HG03342 (cell line): ENCODE data around the gene PIK3R6.

ENCODE experiments used
- ATAC-seq: cut with Tn5 transposase; IDR thresholded peaks from one replicate; pipeline ENCODE4 v1.9.1; 2021; ENCODE audit warnings: mild to moderate bottlenecking, moderate library complexity; ENCODE audit not compliant: unreplicated experiment

Gene PIK3R6

GRCh38 chr17:8875436-8875835, 8.0 kb upstream of the PIK3R6 start:
- ATAC-seq, result no peak

- ATAC-seq, result no peak
Measured at GRCh38 chr17:8873801-8874715, 6.6 kb upstream of the PIK3R6 start.

GRCh38 chr17:8872705-8873435, 5.4 kb upstream of the PIK3R6 start:
- ATAC-seq, result no peak

- no peak for ATAC-seq
Measured at GRCh38 chr17:8872036-8872704, 4.7 kb upstream of the PIK3R6 start.

DNA sequence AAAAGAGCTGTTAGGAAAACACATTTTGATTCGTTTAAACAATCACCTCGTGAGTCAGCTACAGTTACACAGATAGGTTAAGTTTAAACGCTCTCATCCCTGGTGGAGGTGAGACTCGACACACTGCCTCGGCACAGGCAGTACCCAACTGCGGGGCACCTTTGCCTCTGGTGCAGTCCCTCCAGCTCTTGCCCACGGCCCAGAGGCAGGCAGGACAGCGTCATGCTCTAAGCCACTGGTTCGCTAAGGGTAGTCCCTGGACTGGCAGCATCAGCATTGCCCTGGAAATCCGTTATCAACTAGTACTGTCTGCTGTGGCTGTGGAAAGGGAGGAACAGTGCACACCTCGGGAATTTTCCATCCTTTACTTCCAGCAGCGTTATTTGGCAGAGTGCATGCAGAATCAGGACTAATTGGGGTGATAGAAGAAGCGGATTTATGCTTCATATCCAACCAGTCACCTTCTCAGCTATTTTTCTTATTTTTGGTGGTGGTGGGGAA, 3.7 kb upstream of the PIK3R6 start:
- no peak for ATAC-seq

GRCh38 chr17:8870406-8871040, 3.0 kb upstream of the PIK3R6 start:
- no peak for ATAC-seq

GRCh38 chr17:8869114-8869815, 1.8 kb upstream of the PIK3R6 start:
- ATAC-seq, result no peak

DNA sequence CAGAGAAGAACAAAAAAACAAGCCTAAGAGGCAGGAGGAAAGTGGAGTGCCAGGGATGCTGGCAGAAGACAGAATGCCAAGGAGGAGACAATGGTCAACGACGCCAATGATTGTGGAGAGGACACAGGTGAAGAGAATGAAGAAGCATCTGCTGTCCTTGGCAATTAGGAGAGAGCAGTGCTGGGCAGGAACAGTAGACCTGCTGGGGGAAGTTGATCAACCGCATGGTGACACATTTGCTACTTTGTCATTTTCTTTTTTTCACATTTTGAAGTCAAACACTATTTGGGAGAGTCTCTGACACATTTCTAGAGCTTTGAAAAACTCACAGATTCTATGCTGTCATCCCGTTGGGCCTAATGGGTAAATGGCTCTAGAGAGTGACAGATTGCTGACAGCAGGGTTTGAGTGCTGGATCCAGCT, 1.1 kb upstream of the PIK3R6 start:
- peak; percentile 58 for ATAC-seq

DNA sequence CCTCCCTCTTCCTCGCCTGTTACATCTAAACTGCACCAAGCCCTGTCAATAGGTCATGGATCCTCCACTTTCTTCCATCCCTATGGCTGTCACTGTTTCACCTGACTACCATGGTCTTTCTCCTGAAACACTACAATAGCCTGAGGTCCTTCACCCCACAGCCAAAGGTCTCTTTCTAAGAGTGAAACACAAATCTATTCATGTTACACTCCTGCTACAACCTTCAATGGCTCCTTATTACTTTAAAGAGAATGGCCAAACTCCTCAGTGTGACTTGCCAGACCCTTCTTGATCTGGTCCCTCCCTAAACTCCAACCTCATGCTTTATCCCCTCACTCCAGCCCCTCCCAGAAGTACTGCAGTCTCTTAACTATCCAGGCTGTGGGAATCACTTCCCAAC, 618 bp upstream of the PIK3R6 start:
- ATAC-seq, result no peak

DNA sequence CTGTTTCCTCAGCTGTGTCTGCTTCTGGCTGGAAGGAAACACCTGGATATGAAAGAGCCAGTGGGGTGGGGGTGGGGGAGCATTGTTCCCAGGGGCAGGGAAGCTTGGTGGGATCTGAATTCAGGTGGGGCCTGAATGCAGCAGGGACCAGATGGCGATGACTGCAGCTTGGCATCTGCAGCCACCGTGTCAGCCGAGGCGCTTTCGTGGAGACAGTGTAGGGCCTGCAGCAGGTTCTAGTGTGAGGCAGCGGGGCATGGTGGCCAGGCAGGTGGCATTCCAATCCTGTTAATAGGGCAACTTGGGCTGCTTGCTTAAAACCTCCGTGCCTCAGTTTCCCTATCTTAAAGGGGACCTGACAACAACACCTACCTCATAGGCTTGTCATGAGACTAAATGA, 1.7 kb downstream of the PIK3R6 start:
- no peak for ATAC-seq

DNA sequence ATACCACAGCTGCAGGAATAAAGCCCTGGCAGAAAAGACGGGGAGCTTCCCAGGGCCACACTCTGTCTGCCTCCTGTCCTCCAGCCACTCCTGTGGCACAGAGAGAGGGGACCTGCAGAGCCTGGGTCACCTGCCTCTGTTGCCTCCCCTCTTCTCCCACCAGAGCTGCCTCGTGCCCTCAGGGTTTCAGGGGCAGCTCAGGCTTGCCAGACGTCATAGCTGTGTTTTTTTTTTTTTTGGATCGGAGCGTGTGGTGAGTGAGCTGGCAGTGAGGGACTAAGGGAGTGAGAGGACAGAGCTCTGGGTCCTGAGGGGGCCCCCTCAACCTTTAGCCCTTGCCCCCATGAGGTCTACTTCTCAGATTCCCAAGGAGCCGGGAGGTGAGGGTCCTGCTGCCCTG, 2.1 kb downstream of the PIK3R6 start:
- no peak for ATAC-seq

GRCh38 chr17:8862213-8863056, 5.0 kb downstream of the PIK3R6 start:
- no peak for ATAC-seq

DNA sequence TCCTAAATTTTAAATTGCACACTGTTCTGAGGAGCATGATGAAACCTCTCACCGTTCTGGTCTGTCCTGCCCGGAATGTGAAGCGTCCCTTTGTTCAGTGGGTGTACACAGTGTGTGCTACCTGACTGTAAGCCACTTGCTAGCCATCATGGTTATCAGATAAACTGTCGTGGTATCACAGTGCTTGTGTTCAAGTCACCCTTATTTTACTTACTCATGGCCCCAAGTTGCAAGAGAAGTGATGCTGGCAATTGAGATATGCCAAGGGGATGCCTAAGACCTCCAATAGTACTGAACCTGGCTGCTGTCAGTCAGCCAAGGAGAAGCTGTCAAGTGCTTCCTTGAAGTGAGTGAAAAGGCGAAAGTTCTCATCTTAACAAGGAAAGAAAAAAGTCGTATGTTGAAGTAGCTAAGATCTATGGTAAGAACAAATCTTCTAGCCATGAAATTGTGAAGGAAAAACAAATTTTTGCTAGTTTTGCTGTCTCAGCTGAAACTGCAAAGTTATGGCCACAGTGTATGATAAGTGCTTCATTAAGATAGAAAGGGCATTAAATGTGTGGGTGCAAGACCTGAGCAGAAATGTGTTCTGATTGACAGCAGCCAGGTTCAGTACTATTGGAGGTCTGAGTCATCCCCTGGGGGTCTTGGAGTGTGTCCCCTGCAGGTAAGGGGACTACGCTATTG, 5.8 kb downstream of the PIK3R6 start:
- no peak for ATAC-seq

GRCh38 chr17:8859804-8860430, 7.6 kb downstream of the PIK3R6 start:
- no peak for ATAC-seq

DNA sequence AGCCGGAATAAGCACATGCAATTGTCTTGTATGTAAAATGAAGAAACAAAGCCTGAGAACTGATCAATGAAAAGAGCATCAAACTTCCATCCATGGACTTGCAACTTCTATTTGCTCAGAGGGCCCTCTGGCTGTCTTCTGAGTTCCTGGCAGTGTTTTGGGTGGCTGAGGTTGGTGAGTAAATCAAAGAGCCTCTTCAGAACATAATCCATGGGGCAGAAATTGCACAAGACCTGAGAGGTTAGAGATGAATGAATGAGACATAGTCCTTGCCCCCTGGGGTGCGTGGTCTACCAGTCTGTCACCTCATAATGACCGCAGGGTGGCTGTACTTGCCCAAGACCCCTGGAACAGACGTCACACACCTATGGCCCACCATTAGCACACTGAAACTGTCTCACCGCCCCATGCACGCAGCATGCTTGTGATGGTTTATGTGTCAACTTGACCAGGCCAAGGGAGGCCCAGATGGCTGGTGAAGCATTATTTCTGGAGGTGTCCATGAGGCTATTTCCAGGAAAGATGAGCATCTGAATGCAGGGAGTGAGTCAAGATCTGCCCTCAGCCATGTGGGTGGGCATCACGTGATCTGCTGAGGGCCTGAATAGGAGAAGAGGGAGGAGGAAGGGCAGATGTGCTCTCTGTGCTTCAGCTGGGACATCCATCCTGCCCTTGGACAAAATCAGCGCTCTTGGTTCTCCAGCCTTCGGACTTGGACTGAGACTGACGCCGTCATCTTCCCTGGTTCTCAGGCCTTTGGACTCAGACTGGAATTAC, 8.3 kb downstream of the PIK3R6 start:
- no peak for ATAC-seq

GRCh38 chr17:8857919-8858318, 9.6 kb downstream of the PIK3R6 start:
- ATAC-seq, result no peak

DNA sequence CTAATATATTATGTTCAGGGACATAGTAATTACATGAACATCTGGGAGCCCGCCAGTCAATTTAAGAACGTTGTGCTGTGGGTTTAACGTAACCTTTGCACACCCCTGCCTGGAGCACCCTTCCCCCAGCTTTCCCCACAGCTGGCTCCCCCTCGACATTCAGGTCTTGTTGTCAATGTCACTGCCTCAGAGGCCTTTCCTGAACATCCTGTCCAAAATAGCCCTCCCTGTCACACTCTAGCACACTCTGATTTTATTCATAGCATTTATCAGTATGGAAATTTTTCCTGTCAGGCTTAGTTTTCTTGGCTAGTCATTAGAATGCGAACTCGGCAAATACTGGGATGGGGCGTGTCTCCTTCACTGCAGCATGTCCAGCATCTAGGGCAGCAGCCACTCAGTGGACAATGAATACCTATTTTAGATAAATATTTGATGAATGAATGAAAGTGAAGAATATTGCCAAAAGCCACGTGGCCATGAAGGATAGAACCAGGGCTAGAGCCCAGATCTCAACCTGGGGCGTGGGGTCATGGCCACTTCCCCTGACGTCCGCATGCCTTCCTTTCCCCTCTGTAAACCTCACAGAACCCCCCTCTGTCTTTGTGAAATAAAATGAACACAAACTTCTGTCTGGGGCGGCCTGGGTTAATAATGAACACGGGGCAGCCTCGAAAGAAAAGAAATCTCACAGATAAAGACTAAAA, 10.5 kb downstream of the PIK3R6 start:
- ATAC-seq, result no peak
